ENCODE results near the gene GCSH.

Gene GCSH

DNA sequence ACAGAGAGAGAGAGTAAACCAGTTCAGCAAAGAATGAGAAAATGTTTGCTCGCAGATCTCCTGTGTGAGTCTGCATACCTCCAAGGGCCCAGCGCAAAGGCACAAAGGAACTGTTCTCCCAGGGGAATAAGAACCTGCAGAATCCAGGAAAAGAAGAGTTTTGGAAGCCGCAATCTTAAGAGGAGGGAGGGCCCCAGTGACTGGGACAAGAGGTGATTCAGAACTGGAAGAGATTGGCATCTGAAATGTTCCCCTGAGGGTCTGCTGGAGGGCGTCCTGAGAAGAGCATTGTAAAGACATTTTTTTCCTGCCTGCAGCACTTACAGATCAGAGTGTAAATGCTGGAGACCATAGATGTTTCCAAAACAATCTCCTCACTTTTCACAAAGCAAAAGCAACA lies 54.5 kb downstream of the GCSH start:
- no peak for DNase-seq

DNA sequence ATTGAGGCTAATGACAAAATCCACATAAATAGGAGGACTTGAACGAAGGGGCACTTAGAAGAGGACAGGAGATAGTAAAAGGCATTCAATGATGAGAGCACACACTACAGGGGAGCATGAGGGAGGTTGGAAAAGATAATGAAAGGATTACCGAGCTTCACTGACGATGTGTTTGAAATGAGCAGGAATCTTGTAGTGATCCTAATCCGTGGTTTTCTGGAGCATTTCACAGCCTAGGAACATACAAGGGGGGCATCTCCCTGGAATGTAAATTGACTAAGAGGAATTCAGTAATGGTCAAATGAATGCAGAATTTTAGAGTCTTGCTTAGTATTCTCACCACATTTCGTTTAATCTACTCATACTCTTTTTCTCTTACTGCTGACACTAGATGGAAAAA lies 55.4 kb downstream of the GCSH start:
- DNase-seq, result no peak

DNA sequence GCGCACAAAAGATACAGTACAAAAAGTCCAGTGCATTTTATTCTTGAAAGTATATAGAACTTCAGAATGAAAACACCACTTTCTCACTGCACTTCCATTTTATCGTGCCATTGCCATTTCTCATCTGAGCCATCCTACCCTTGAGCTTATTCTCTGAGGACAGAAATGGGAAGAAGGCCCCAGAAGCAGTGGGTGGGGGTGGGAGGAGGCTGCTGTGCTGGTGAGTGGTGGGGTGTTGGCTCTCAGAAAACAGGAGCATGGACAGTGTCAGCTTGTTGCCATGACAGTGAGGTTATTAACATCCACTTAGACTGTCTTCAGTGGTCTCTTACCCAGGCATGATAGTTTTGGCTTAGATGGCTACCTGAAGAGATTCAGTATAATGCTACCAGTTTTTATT lies 56.1 kb downstream of the GCSH start:
- no peak for DNase-seq

DNA sequence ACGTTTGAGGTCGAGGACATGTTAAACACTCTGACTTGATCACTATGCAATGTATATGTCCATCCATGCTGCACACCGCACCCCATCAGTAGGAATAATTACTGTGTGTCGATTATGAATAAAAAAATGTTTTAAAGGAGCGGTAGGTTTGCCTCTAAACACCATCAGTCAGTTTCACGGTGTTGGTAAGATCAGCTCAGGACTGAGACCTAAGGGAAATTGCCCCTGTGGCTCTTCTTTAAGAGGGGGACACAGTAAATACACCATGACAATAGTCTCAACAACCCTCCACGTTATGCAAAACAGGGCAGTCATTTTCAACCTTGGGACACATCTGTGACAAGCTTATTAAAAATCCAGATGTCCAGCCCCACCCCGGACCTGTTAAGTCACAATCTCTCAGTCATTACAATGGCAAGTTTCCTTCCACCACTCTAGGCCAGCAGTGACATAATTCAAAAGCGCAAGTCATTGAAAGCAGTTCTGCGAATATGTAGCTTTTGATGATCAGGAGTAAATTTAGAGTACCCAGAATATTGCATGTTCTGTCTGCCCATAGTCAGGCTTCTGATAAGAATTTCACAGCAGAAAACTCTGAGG lies 59.3 kb downstream of the GCSH start:
- no peak for DNase-seq

DNA sequence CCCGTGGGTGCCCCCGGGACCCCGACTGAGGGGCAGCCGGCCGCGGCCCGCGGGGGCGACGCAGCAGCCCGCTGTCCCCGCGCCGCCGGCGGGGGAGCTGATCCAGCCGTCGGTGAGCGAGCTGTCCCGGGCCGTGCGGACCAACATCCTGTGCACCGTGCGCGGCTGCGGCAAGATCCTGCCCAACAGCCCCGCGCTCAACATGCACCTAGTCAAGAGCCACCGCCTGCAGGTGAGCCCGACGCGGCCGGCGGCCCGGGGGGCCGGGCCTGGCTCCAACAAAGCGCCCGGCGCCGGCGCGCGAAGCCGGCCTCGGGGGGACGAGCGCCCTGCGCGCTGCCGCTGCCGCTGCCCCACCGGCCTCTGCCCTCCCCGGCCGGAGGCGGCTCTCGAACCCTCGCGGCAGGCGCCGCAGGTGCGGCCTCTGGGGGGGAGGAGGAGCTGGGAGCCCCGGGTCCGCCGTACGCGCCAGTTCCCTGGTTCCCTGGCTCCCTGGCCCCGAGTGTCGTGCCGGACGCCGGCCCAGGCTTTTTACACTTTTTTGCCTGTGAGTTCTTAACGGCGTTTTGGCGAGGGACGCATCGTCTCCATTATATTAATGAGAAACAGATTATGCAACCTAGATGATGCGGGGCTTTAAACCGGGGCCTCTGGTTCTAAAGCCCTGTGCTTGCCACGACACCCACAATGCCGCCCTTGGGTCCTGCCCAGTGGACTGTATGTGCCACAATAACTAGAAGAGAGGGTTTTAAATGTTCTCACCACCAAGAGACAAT lies 60.0 kb downstream of the GCSH start:
- no peak for DNase-seq

DNA sequence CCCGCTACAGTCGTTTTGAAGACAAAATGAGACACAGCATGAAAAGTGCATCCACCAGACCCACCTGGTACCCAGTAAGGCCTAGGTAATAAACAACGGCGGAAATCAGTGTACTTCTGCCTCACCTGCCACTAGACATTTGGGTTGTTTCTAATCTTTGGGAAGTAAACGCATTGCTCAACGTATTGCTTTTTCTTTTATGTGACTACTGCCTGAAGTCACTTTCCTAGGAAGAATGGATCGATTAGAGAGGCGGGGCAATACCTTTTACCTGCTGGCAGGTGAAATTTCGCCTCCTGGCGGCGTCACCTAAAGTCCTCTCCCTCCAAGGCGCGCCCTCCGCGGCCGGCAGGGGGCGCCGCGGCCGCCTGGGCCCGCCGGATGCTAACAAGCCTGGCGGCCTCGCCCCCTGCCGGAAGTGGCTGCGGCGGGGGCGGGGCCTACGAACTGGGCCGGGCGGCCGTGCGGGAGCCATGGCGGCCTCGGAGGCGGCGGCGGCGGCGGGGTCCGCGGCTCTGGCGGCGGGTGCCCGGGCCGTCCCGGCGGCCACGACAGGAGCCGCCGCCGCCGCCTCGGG lies 60.7 kb downstream of the GCSH start, which contains the start of gene ATMIN:
Gene ATMIN (plus strand): TSS at position 445 of the 577 bp plus-strand sequence. CDS start 29 bp downstream, at position 474.
- peak; percentile 31 for DNase-seq

Data from cortex of kidney (tissue), 1 donor.